T-helper 1 cell treated with Interleukin-12 subunit alpha and Interleukin-12 subunit beta and Interleukin-4 antibody, amounts not matched to agents 30 ng/mL and 1 ng/mL, for 36 hours (primary cell): ENCODE results near the gene USH1G. TPM values are rescaled to one million over a fixed set of nuclear protein-coding genes. Genes with fewer than 3 reads are reported as not detected.
"Not testable (repeated sequence)": the region's sequence is repeated elsewhere in the genome, so short reads cannot be mapped to it uniquely, and the experiment has no call there.

Experiments
- intact Hi-C: fragments of 100-400 bp; cut with micrococcal nuclease; formaldehyde crosslinking; loops from one replicate; pipeline ENCODE4 v1.15.1; 2024
- total RNA-seq: library from RNA; stranded (reverse); gene quantifications from 2 replicates; pipeline ENCODE4 v1.2.3, GENCODE V29; 2022

The USH1G gene
- total RNA-seq, 1 donor from 2014 or later, result not detected

- intact Hi-C loops, result no loop called here
Observed at GRCh38 chr17:74935585-74936469, 12.8 kb upstream of the USH1G start, which contains the start of gene OTOP3. Gene OTOP3 (plus strand): TSS chr17:74935898. CDS start chr17:74935922, 24 bp downstream.

GRCh38 chr17:74935048-74935447 is 12.0 kb upstream of the USH1G start:
- intact Hi-C loops, result no loop called here

- intact Hi-C loops, result no loop called here
Observed at GRCh38 chr17:74930535-74931036, 7.5 kb upstream of the USH1G start.

DNA sequence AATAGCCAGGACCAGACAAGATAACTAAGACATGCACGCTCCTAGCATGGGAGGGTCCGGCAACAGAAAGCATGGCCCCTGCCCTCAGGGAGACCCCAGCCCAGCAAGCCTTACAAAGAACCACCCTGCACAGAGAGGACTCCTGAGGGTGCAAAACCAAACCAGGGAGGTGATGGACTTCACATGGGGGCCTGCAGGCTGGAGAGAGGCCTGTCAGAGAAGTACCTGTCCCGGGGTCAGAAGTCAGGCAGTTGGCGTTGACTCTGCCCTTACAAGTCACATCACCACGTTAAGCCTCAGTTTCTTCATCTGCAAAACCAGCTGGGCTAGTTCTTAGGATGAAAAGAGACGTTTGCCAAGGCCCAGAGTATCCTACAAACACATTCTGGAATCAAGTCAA is 5.7 kb upstream of the USH1G start:
- intact Hi-C loops, result no loop called here

DNA sequence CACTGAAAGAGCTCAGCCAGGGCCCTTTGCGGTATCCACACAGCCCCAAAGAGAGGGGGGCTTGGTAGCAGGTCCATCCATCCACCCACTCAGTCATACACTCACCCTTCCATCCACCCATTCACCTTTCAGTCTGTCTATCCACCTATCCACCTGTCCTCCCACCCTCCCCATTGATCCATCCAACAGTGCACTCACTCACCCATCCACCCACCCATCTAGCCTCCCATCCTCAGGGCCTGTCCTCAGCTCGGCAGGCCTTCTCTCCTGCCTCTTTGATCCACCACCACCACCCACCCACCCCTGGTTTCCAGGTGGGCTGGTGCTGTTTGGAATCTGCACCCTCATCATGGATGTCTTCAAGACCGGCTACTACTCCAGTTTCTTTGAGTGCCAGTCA is 2.2 kb upstream of the USH1G start:
- intact Hi-C loops, result no loop called here

GRCh38 chr17:74924250-74924948 is 1.3 kb upstream of the USH1G start, which contains the start of gene OTOP2:
Gene OTOP2 (plus strand): TSS chr17:74924273. CDS start chr17:74924633, 360 bp downstream.
- intact Hi-C loops, result no loop called here

DNA sequence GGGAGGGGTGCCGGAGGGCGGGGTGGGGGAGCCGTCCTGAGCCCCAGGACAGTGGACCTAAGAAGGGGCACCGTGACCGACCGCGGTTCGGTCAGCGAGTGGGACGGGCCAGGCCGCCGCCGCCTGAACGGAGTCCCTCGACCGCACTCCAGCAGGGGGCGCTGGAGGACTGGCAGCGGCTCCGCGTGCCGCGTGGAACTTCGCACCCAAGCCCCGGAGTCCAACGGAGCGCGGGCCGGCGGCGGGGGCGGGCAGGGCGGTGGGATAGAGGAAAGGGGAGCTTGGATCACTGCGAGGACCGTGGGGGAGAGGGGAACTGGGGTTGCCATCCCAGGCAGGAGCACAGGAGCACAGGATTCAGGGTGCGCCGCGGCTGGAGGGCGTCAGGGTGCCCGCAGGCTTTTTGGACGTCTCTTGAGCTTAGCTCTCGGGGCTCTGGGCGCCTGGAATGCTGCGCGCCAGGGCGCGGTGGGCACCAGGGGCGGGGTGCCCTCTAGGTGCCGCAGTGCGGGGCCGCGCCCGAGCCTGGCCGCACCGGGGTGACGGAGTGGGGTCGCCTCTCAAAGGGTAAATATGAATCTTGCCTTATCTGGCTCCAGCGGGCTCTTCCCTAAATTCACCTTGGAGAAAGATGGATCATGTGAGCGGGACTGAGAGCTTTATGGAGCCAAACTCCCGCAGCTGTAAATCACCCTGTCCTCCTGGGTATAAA is 639 bp upstream of the USH1G start:
- intact Hi-C loops, result loop anchor here (1.0 kb wide), 1 partner anchor 35 kb away; no protein-coding TSS in a partner anchor

DNA sequence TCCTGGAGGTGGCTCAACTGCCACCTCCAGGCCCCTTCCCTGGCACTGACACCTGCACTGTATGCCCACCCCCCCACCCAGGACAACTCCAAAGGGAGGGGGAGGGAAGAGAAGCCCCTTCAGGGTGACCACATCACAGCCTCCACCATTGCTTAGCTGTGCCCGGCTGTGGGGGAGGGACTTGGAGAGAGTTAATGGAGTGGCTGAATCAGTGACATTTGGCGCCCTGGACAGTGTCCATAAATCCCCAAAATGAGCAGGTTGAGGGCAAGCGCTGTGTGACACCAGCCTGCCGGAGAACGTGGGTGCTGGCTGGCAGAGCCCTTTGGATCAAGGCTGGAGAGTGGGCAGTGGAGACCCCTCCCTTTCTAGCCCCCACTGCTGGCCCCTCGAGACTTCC is 883 bp downstream of the USH1G start:
- intact Hi-C loops, result no loop called here

- intact Hi-C loops, result no loop called here
Observed at GRCh38 chr17:74921769-74922168, 1.3 kb downstream of the USH1G start.

DNA sequence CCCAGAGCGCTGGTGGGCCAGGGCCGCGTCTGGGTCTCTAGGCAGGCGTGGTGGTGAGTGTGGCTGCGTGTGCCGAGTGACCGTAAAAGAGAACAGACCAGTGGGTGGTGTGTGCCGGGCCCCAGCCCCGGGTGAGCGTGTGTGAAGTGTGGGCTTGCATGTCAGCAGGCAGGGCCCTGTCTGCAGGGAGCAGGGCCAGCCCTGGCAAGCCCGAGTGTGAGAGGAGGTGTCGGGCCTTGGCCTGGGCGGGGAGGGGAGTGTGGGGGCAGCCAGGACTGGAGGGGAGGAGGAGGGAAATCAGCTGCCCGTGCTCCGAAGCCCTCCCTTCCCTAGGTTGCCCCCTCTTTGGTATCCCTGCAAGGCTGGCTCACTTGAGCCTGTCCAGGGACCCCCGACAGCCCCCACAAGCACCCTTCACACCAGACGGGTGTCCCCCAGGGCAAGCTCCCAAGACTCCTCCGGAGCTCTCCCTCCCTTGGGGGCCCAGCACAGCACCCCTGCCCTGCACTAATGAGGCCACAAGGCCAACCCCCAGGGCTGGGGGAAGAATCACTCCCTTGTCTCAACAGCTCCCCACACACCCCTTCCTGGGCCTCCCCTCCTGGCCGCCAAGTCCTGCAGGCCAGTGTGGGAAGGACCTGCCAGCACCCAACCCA is 1.9 kb downstream of the USH1G start:
- intact Hi-C loops, result no loop called here

- intact Hi-C loops, result no loop called here
Observed at GRCh38 chr17:74920642-74921025, 2.4 kb downstream of the USH1G start.

DNA sequence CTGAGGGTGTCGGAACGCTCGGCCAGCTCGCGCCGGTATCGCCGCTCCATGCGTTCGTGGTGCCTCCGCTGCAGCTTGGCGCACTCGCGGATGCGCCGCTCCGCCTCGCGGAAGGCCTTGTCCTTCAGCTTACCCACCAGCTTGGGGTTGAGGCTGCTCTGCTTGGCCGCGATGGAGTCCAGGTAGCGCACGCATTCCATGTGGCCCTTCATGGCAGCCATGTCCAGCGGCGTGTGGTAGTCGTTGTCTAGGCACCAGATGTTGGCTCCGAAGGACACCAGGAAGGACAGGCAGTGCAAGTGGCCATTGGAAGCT is 2.8 kb downstream of the USH1G start:
- intact Hi-C loops, result no loop called here

DNA sequence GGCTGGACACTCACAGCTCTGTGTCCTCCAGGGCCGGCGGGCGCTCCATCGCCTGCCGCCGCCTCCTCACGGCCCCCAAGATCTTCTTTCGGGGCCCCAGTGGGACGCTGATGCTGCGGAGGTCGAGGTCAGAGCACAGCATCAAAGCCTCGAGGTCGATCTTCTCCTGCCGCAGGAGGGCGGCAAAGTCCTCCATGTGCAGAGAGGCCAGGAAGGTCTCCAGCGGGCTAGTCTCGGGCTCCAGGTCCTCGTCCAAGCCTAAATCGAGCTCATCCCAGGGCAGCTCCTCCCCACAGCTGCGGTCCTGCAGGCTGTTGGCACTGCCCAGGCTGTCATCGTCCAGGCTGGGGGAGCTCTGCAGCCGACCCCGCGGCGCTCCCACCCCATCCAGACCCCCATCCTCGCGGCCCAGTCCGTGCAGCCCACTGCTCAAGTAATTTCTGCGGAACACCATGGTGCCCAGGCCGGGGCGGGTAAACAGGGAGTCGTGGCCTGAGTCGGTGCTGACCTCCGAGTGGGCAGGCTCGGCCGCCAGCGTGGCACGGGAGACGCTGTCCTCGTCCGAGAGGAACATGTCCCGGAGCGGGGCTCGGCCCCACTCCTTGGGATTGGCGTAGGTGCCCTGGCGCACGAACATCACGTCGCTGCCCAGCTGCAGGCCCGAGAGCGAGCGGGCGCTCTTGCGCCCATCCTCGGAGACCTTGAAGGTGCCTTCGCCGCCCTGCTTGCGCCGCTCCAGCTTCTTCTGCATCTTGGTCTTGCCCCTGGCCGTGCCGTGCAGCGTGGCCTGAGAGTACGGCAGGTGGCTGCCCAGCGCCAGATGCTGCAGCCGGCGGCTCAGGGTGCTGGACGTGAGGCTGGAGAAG is 3.4 kb downstream of the USH1G start:
- intact Hi-C loops, result no loop called here

DNA sequence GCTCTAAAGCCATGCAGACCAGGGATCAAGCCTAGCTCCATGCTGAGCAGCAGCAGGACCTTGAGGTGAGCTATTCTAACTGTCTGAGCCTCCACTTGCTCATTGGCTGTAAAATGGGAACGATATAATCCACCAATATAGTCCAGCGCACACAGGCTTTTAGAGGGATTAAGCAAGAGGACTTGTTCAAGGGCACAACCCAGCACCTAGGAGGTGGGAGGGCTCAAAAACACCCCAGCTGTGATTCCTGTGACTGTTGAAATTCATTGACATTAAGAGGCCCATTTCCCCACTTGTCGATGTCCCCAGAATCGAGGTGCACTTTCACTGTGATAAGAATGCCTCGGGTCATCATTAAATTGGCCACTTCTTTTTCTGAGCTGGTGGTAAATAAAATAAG is 4.1 kb downstream of the USH1G start:
- intact Hi-C loops, result no loop called here

DNA sequence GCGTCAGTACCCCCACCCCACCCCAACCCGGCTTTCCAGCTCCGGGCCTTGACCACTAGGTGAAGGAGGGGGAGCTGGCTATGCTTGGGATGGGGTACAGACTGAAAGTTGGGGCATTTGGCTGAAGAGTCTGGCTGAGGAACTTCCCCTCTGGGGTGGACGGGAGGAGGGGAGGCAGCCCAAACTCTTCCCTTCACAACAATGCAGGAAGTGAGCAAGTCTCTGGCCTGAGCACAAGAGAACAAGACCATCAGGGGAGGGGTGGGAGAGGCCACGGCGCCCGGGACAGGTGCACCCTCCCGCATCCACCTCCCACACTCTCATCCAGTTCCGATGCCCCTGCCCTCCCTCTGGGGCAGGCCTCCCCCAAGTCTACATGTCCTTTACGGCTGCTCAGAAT is 5.6 kb downstream of the USH1G start:
- intact Hi-C loops, result no loop called here

GRCh38 chr17:74916851-74917199 is 6.2 kb downstream of the USH1G start:
- intact Hi-C loops, result no loop called here

GRCh38 chr17:74916136-74916850 is 6.8 kb downstream of the USH1G start:
- intact Hi-C loops, result no loop called here

GRCh38 chr17:74911423-74911822 is 11.6 kb downstream of the USH1G start:
- intact Hi-C loops, result not testable (repeated sequence)

DNA sequence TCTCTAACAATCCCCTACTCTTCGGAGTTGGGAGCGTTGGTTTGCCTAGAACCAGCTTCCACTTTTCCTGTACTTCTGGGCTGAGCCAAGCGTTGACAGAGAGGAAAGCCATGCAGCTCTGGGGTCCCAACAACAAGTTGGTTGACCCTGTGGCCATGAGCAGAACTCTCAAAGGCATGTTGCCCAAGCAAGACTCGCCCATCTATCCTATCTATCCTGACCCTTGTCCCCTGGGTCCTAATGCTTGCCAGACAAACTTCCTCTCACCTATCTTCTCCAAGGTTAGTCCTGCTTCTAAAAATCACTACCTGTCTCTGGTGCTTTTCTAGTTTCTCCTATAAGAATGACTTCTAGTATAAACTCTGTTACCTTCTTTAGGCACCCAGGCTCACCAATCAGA is 14.0 kb downstream of the USH1G start:
- intact Hi-C loops, result not testable (repeated sequence)

DNA sequence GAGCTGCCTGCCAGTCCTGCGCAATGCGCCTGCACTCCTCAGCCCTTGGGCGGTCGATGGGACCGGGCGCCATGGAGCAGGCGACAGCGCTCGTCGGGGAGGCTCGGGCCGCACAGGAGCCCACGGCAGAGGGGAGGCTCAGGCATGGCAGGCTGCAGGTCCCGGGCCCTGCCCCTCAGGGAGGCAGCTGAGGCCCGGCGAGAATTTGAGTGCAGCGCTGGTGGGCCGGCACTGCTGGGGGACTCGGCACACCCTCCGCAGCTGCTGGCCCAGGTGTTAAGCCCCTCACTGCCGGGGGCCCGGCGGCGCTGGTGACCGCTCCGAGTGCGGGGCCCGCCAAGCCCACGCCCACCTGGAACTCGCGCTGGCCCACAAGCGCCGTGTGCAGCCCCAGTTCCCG is 16.0 kb downstream of the USH1G start:
- intact Hi-C loops, result no loop called here
